PFSK-1 (cell line): Measurements from ENCODE around the gene CTH.

Experiments used
- FOXP2 ChIP-seq: optimal IDR thresholded peaks from 2 replicates; pipeline ENCODE3; 2011; ENCODE audit warnings: borderline replicate concordance, control low read depth, inconsistent platforms; ENCODE audit not compliant: insufficient read depth; ENCODE audit errors: extremely low read length, extremely low read depth
- POLR2AphosphoS5 ChIP-seq: IDR thresholded peaks from 2 replicates; pipeline ENCODE4 v1.6.1; 2012; ENCODE audit warnings: low read depth, mild to moderate bottlenecking, control low read depth, low read length, moderate library complexity
- SIN3A ChIP-seq: IDR thresholded peaks from 2 replicates; pipeline ENCODE4 v1.6.1; 2012; ENCODE audit warnings: mild to moderate bottlenecking, low read length, moderate library complexity, borderline replicate concordance; ENCODE audit not compliant: insufficient read depth
- TAF1 ChIP-seq: IDR thresholded peaks from 2 replicates; pipeline ENCODE4 v1.6.1; 2012; ENCODE audit warnings: low read length, control low read depth, borderline replicate concordance; ENCODE audit not compliant: insufficient read depth
- TF ChIP-seq, protein P1 (sequence below), 2 experiments: IDR thresholded peaks; 2 replicates each; pipeline versions ENCODE4 v1.6.1 to v1.8.0; 2011 to 2012; ENCODE audit warnings: low read depth in 2 of 2, low read length in 2 of 2, control low read depth in 1 of 2, inconsistent platforms in 1 of 2, mild to moderate bottlenecking in 1 of 2, moderate library complexity in 1 of 2; ENCODE audit not compliant: insufficient read depth in 1 of 2

Gene CTH

DNA sequence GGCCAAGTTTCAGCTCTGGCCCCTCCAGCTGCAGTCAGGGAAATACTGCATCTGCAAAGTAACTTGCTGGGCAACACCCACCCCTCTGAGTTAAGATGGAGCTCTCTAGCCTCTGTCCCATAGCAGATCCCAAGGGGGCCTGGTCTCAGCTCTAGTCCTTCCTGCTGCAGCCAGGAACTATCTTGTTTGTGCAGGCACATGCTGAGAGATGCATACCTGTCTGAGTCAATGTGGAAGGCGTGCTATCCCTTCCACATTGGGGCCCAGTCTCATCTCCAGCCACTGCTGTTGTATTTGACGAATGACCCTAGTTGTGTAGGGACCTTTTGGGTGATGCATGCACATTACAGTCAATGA, 76.4 kb downstream of the CTH start:
- no peak for TF ChIP-seq TAF1
- no peak for TF ChIP-seq SIN3A
- TF ChIP-seq POLR2AphosphoS5, result no peak
- TF ChIP-seq FOXP2, result no peak
- TF ChIP-seq, protein P1, sequence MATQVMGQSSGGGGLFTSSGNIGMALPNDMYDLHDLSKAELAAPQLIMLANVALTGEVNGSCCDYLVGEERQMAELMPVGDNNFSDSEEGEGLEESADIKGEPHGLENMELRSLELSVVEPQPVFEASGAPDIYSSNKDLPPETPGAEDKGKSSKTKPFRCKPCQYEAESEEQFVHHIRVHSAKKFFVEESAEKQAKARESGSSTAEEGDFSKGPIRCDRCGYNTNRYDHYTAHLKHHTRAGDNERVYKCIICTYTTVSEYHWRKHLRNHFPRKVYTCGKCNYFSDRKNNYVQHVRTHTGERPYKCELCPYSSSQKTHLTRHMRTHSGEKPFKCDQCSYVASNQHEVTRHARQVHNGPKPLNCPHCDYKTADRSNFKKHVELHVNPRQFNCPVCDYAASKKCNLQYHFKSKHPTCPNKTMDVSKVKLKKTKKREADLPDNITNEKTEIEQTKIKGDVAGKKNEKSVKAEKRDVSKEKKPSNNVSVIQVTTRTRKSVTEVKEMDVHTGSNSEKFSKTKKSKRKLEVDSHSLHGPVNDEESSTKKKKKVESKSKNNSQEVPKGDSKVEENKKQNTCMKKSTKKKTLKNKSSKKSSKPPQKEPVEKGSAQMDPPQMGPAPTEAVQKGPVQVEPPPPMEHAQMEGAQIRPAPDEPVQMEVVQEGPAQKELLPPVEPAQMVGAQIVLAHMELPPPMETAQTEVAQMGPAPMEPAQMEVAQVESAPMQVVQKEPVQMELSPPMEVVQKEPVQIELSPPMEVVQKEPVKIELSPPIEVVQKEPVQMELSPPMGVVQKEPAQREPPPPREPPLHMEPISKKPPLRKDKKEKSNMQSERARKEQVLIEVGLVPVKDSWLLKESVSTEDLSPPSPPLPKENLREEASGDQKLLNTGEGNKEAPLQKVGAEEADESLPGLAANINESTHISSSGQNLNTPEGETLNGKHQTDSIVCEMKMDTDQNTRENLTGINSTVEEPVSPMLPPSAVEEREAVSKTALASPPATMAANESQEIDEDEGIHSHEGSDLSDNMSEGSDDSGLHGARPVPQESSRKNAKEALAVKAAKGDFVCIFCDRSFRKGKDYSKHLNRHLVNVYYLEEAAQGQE (IDR thresholded peaks at IDR 0.05; ENCODE audit: insufficient read depth in 1 of 2, low read depth in 2 of 2, low read length in 2 of 2), result no peak

DNA sequence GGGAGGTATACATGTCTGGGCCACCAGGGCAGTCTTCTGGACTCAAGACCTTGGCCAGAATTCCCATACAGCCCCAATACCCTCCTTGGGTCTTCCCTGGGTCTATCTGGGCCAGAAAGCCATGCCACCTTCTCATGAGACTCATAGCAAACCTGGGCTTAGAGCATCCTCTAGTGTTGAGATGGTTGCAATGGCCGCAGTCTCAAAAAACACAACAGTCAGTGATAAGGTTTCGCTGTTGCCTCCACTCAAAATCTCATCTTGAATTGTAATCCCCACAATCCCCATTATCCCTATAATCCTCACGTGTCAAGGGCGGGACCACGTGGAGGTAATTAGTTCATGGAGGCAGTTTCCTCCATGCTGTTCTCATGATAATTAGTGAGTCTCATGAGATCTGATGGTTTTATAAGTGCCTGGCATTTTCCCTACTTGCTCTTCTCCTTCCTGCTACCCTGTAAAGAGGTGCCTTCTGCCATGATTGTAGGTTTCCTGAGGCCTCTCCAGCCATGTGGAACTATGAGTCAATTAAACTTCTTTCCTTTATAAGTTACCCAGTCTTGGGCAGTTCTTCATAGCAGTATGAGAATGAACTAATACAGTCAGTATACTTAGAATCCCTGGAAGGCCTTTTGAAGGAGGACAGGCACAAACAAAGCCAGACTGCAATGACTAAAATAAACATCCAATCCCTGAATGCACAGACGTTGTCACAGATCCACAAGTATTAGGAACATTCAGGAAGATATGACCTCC, 77.0 kb downstream of the CTH start:
- TF ChIP-seq POLR2AphosphoS5, result no peak
- no peak for TF ChIP-seq FOXP2
- no peak for TF ChIP-seq SIN3A
- TF ChIP-seq TAF1, result no peak
- TF ChIP-seq, protein P1 (IDR thresholded peaks at IDR 0.05; ENCODE audit: insufficient read depth in 1 of 2, low read depth in 2 of 2, low read length in 2 of 2), result no peak
